Lower leg skin (tissue), 3 donors: Measurements from ENCODE around the gene AGO3.

ENCODE experiments used
- POLR2A ChIP-seq, 2 donors: fragments of 450-650 bp; IDR thresholded peaks; one replicate each; pipeline ENCODE4 v1.6.1; 2016 to 2017; ENCODE audit warnings: antibody characterized with exemption in 2 of 2, mild to moderate bottlenecking in 1 of 2, moderate library complexity in 1 of 2
- TF ChIP-seq, protein P1 (sequence below), 3 donors: fragments of 450-650 bp; IDR thresholded peaks; one replicate each; pipeline ENCODE4 v1.5.1; 2016; ENCODE audit warnings: antibody characterized with exemption in 3 of 3, mild to moderate bottlenecking in 3 of 3, moderate library complexity in 2 of 3

DNA sequence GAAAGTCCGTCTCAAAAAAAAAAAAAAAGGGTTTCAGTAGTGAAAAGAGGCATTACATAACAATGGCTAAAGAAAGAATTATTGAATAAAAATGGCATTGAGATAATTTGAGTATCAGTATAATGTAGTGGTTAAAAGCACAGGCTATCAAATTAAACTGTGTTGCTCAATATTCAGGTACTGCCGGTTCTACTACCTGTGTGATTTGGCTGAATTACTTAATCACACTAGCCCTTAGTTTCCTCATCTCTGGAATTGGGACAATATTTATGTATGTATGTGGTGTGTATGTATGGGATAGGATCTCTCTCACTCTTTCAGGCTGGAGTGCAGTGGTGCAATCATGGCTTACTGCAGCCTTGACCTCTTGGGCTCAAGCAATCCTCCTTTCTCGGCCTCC is 96.9 kb downstream of the AGO3 start:
- TF ChIP-seq, protein P1, sequence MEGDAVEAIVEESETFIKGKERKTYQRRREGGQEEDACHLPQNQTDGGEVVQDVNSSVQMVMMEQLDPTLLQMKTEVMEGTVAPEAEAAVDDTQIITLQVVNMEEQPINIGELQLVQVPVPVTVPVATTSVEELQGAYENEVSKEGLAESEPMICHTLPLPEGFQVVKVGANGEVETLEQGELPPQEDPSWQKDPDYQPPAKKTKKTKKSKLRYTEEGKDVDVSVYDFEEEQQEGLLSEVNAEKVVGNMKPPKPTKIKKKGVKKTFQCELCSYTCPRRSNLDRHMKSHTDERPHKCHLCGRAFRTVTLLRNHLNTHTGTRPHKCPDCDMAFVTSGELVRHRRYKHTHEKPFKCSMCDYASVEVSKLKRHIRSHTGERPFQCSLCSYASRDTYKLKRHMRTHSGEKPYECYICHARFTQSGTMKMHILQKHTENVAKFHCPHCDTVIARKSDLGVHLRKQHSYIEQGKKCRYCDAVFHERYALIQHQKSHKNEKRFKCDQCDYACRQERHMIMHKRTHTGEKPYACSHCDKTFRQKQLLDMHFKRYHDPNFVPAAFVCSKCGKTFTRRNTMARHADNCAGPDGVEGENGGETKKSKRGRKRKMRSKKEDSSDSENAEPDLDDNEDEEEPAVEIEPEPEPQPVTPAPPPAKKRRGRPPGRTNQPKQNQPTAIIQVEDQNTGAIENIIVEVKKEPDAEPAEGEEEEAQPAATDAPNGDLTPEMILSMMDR (IDR thresholded peaks at IDR 0.05) = no peak
- TF ChIP-seq POLR2A (IDR thresholded peaks at IDR 0.05) = no peak
